GM19468 (cell line): ENCODE data around the gene DYRK2.

ENCODE experiments used
- ATAC-seq: cut with Tn5 transposase; IDR thresholded peaks from one replicate; pipeline ENCODE4 v1.9.1; 2021; ENCODE audit warnings: mild to moderate bottlenecking, moderate library complexity, moderate number of reproducible peaks; ENCODE audit not compliant: unreplicated experiment; ENCODE audit errors: extremely low read depth

Gene DYRK2

GRCh38 chr12:67697967-67698366 is 49.4 kb downstream of the DYRK2 start:
- ATAC-seq: no peak

- peak; percentile 94 for ATAC-seq
Measured at GRCh38 chr12:67698672-67699581, 50.4 kb downstream of the DYRK2 start.

GRCh38 chr12:67701121-67701520 is 52.6 kb downstream of the DYRK2 start:
- ATAC-seq: no peak

- ATAC-seq: no peak
Measured at GRCh38 chr12:67702136-67702535, 53.6 kb downstream of the DYRK2 start.

- ATAC-seq: no peak
Measured at GRCh38 chr12:67704071-67704470, 55.5 kb downstream of the DYRK2 start.

- no peak for ATAC-seq
Measured at GRCh38 chr12:67705394-67706370, 57.1 kb downstream of the DYRK2 start.

GRCh38 chr12:67709367-67709954 is 60.9 kb downstream of the DYRK2 start:
- ATAC-seq: no peak

GRCh38 chr12:67710582-67710981 is 62.0 kb downstream of the DYRK2 start:
- ATAC-seq: peak; percentile 66

GRCh38 chr12:67712011-67712410 is 63.5 kb downstream of the DYRK2 start:
- no peak for ATAC-seq

- no peak for ATAC-seq
Measured at GRCh38 chr12:67714648-67715047, 66.1 kb downstream of the DYRK2 start.
